ENCODE measurements around the gene TMEM266.

The TMEM266 gene

GRCh38 chr15:76116138-76116885 is 56.5 kb downstream of the TMEM266 start:
- H3K4me3 ChIP-seq (ENCODE audit: low read depth in 1 of 2, low read length in 1 of 2) = no peak overlapping the region
- no peak overlapping the region for H3K27ac ChIP-seq
- H3K4me1 ChIP-seq (ENCODE audit: control insufficient read depth in 1 of 2, insufficient read depth in 1 of 2, low read depth in 1 of 2, low read length in 1 of 2) = peaks cover 5 to 6% of the 10 kb centered on the region in 2 experiments
- no peaks in the 10 kb centered on the region for H3K9me3 ChIP-seq
- H3K27me3 ChIP-seq = no peaks in the 10 kb centered on the region
- no peaks in the 10 kb centered on the region for H3K36me3 ChIP-seq
- TF ChIP-seq, protein P1, sequence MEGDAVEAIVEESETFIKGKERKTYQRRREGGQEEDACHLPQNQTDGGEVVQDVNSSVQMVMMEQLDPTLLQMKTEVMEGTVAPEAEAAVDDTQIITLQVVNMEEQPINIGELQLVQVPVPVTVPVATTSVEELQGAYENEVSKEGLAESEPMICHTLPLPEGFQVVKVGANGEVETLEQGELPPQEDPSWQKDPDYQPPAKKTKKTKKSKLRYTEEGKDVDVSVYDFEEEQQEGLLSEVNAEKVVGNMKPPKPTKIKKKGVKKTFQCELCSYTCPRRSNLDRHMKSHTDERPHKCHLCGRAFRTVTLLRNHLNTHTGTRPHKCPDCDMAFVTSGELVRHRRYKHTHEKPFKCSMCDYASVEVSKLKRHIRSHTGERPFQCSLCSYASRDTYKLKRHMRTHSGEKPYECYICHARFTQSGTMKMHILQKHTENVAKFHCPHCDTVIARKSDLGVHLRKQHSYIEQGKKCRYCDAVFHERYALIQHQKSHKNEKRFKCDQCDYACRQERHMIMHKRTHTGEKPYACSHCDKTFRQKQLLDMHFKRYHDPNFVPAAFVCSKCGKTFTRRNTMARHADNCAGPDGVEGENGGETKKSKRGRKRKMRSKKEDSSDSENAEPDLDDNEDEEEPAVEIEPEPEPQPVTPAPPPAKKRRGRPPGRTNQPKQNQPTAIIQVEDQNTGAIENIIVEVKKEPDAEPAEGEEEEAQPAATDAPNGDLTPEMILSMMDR (IDR thresholded peaks at IDR 0.05) = no peak

- Histone ChIP-seq H3K36me3 (no peaks in the 10 kb centered on the region), H3K27ac (no peak overlapping the region), H3K27me3 (no peaks in the 10 kb centered on the region), H3K9me3 (no peaks in the 10 kb centered on the region), H3K4me3 (ENCODE audit: low read depth in 1 of 2, low read length in 1 of 2) (no peak overlapping the region), H3K4me1 (ENCODE audit: control insufficient read depth in 1 of 2, insufficient read depth in 1 of 2, low read depth in 1 of 2, low read length in 1 of 2) (peaks cover 5 to 6% of the 10 kb centered on the region in 2 experiments)
- TF ChIP-seq, protein P1 (IDR thresholded peaks at IDR 0.05) = no peak
These were observed 57.4 kb downstream of the TMEM266 start for GRCh38 chr15:76117181-76117580.

DNA sequence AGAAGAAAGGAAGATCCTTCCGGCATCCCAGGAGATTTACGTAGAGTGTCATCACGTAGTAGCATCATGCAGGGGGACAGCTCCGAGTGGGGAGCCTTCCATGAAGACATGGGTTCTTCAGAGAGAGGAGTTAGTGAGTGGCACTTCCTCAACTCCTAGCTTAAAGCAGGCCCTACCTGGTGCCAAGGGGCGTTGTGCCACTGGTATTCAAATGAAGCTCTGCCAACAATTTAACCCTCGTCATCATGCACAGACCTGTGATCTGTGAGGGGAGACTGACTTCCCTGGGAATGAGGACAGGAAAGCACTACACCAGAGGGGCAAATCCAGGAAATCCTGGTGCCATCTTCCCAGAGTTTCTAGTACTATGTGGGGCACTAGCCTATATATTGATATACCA is 59.0 kb downstream of the TMEM266 start:
- TF ChIP-seq, protein P1 (IDR thresholded peaks at IDR 0.05) = no peak
- Histone ChIP-seq H3K36me3 (no peaks in the 10 kb centered on the region), H3K4me3 (ENCODE audit: low read depth in 1 of 2, low read length in 1 of 2) (no peak overlapping the region), H3K4me1 (ENCODE audit: control insufficient read depth in 1 of 2, insufficient read depth in 1 of 2, low read depth in 1 of 2, low read length in 1 of 2) (peaks cover 5 to 6% of the 10 kb centered on the region in 2 experiments), H3K9me3 (no peaks in the 10 kb centered on the region), H3K27me3 (no peaks in the 10 kb centered on the region), H3K27ac (no peak overlapping the region)

GRCh38 chr15:76123031-76123430 is 63.2 kb downstream of the TMEM266 start:
- H3K4me3 ChIP-seq (ENCODE audit: low read depth in 1 of 2, low read length in 1 of 2) = no peak overlapping the region
- TF ChIP-seq, protein P1 (IDR thresholded peaks at IDR 0.05) = no peak
- H3K36me3 ChIP-seq = no peaks in the 10 kb centered on the region
- H3K9me3 ChIP-seq = no peaks in the 10 kb centered on the region
- no peaks in the 10 kb centered on the region for H3K4me1 ChIP-seq (ENCODE audit: control insufficient read depth in 1 of 2, insufficient read depth in 1 of 2, low read depth in 1 of 2, low read length in 1 of 2)
- H3K27ac ChIP-seq = no peak overlapping the region
- H3K27me3 ChIP-seq = peaks cover 8% of the 10 kb centered on the region

- TF ChIP-seq, protein P1 (IDR thresholded peaks at IDR 0.05) = no peak
These were observed 67.4 kb downstream of the TMEM266 start for GRCh38 chr15:76127169-76127568.

More at GRCh38 chr15:76127169-76127568, 67.4 kb downstream of the TMEM266 start:
- no peaks in the 10 kb centered on the region for H3K9me3 ChIP-seq
- no peaks in the 10 kb centered on the region for H3K36me3 ChIP-seq
- no peaks in the 10 kb centered on the region for H3K4me1 ChIP-seq (ENCODE audit: control insufficient read depth in 1 of 2, insufficient read depth in 1 of 2, low read depth in 1 of 2, low read length in 1 of 2)
- H3K4me3 ChIP-seq (ENCODE audit: low read depth in 1 of 2, low read length in 1 of 2) = no peak overlapping the region
- H3K27me3 ChIP-seq = peaks cover 14% of the 10 kb centered on the region
- no peak overlapping the region for H3K27ac ChIP-seq
